HepG2 (cell line): ENCODE results near the gene ARHGEF40. TPM values are rescaled to one million over a fixed set of nuclear protein-coding genes. Genes with fewer than 3 reads are reported as not detected.
A peak's percentile ranks its signal among the peaks of the same experiment; 100 is the strongest.

Source experiments
- ARID2 ChIP-seq: sonication (generic); formaldehyde crosslinking; IDR thresholded peaks from 2 replicates; pipeline ENCODE4 v1.8.1; 2022; ENCODE audit warnings: mild to moderate bottlenecking, missing genetic modification reagents, borderline replicate concordance
- BCL3 ChIP-seq: sonication (generic); formaldehyde crosslinking; IDR thresholded peaks from 2 replicates; pipeline ENCODE4 v1.5.1; 2020; ENCODE audit warnings: mild to moderate bottlenecking, missing genetic modification reagents, moderate library complexity
- BRD4 ChIP-seq: sonication (generic); formaldehyde crosslinking; IDR thresholded peaks from 2 replicates; pipeline ENCODE4 v1.4.0; 2020; ENCODE audit warnings: missing genetic modification reagents
- DR1 ChIP-seq: sonication (generic); formaldehyde crosslinking; IDR thresholded peaks from 2 replicates; pipeline ENCODE4 v1.8.0; 2021; ENCODE audit warnings: mild to moderate bottlenecking, missing genetic modification reagents, inconsistent platforms
- ELF3 ChIP-seq: IDR thresholded peaks from 2 replicates; pipeline ENCODE4 v1.6.1; 2016; ENCODE audit warnings: missing genetic modification reagents, missing compliant biosample characterization
- FOXJ3 ChIP-seq: sonication (generic); formaldehyde crosslinking; IDR thresholded peaks from 2 replicates; pipeline ENCODE4 v1.4.0; 2020; ENCODE audit warnings: missing genetic modification reagents, mild to moderate bottlenecking, borderline replicate concordance
- HOXD1 ChIP-seq: sonication (generic); formaldehyde crosslinking; IDR thresholded peaks from 2 replicates; pipeline ENCODE4 v1.5.0; 2020; ENCODE audit warnings: missing genetic modification reagents
- KLF9 ChIP-seq: IDR thresholded peaks from 2 replicates; pipeline ENCODE4 v1.6.1; 2016; ENCODE audit warnings: low read depth
- NFE2L1 ChIP-seq: sonication (generic); formaldehyde crosslinking; IDR thresholded peaks from 2 replicates; pipeline ENCODE4 v1.4.0; 2020; ENCODE audit warnings: missing genetic modification reagents, mild to moderate bottlenecking, borderline replicate concordance
- POLR2A ChIP-seq, 2 experiments: IDR thresholded peaks; 2 replicates each; pipeline ENCODE4 v1.6.1; 2011; ENCODE audit warnings: low read depth in 2 of 2, low read length in 2 of 2, mild to moderate bottlenecking in 1 of 2, moderate library complexity in 1 of 2; ENCODE audit not compliant: insufficient read depth in 1 of 2
- RAD51 ChIP-seq: fragments of 450-650 bp; IDR thresholded peaks from 2 replicates; pipeline ENCODE4 v1.6.1; 2016; ENCODE audit warnings: borderline replicate concordance
- RELA ChIP-seq: sonication (generic); formaldehyde crosslinking; IDR thresholded peaks from 2 replicates; pipeline ENCODE4 v1.4.0; 2020; ENCODE audit warnings: missing genetic modification reagents
- TBL1XR1 ChIP-seq: fragments of 150-350 bp; IDR thresholded peaks from 2 replicates; pipeline ENCODE4 v1.6.1; 2014; ENCODE audit warnings: borderline replicate concordance, low read length; ENCODE audit not compliant: partially characterized antibody
- XRCC5 ChIP-seq: fragments of 200-400 bp; formaldehyde crosslinking; optimal IDR thresholded peaks from 2 replicates; pipeline ENCODE3; 2017; ENCODE audit warnings: mild to moderate bottlenecking, low read length
- ZBTB3 ChIP-seq: sonication (generic); formaldehyde crosslinking; IDR thresholded peaks from 2 replicates; pipeline ENCODE4 v1.4.0; 2020; ENCODE audit warnings: low read depth, mild to moderate bottlenecking, moderate library complexity, missing genetic modification reagents, borderline replicate concordance
- ZNF180 ChIP-seq: sonication (generic); formaldehyde crosslinking; IDR thresholded peaks from 2 replicates; pipeline ENCODE4 v1.4.0; 2020; ENCODE audit warnings: low read depth, missing genetic modification reagents, borderline replicate concordance
- ZNF24 ChIP-seq: fragments of 450-650 bp; IDR thresholded peaks from 2 replicates; pipeline ENCODE4 v1.6.1; 2017; ENCODE audit warnings: antibody characterized with exemption, mild to moderate bottlenecking
- ZNF30 ChIP-seq: sonication (generic); formaldehyde crosslinking; IDR thresholded peaks from 2 replicates; pipeline ENCODE4 v1.5.0; 2020; ENCODE audit warnings: mild to moderate bottlenecking, missing genetic modification reagents
- ZNF326 ChIP-seq: sonication (generic); formaldehyde crosslinking; IDR thresholded peaks from 2 replicates; pipeline ENCODE4 v1.4.0; 2020; ENCODE audit warnings: missing genetic modification reagents, borderline replicate concordance
- ZNF343 ChIP-seq: sonication (generic); formaldehyde crosslinking; IDR thresholded peaks from 2 replicates; pipeline ENCODE4 v1.4.0; 2020; ENCODE audit warnings: mild to moderate bottlenecking, missing genetic modification reagents
- ZNF446 ChIP-seq: sonication (generic); formaldehyde crosslinking; IDR thresholded peaks from 2 replicates; pipeline ENCODE4 v1.5.0; 2020; ENCODE audit warnings: mild to moderate bottlenecking, missing genetic modification reagents
- ZNF703 ChIP-seq: sonication (generic); formaldehyde crosslinking; IDR thresholded peaks from 2 replicates; pipeline ENCODE4 v1.5.1; 2020; ENCODE audit warnings: missing genetic modification reagents, mild to moderate bottlenecking, moderate library complexity, borderline replicate concordance
- polyA plus RNA-seq, 8 experiments: library from polyadenylated mRNA; depleted of rRNA in 3 of 8; stranded (reverse) in 7 of 8; unstranded in 1 of 8; fragments of >200 nt; fragmentation: Illumina TruSeq in 4 of 8; extraction: Trizol in 4 of 8; gene quantifications; 2 replicates each; pipeline versions ENCODE4 v1.2.1 to v1.2.3, GENCODE V29; 2011 to 2016; ENCODE audit warnings: low read depth in 4 of 8, missing spikeins in 1 of 8, mixed read lengths in 1 of 8; ENCODE audit not compliant: insufficient read depth in 1 of 8
- total RNA-seq, 5 experiments: library from RNA; depleted of rRNA; stranded (reverse); fragments of >200 nt; fragmentation: Illumina TruSeq; extraction: Trizol; gene quantifications; 2 replicates each; pipeline ENCODE4 v1.2.3, GENCODE V29; 2016; ENCODE audit warnings: low read depth in 1 of 5
- TF ChIP-seq, protein P1 (sequence below): sonication (generic); formaldehyde crosslinking; IDR thresholded peaks from 2 replicates; pipeline ENCODE4 v1.4.0; 2020; ENCODE audit warnings: missing genetic modification reagents
- TF ChIP-seq, protein P2 (sequence below): sonication (generic); formaldehyde crosslinking; IDR thresholded peaks from 2 replicates; pipeline ENCODE4 v1.4.0; 2020; ENCODE audit warnings: missing genetic modification reagents

Gene ARHGEF40
- total and polyA plus RNA-seq, 2 of the 13 experiments (the other 11 are each of a cell fraction or from before 2014, with no cell fraction given): 28.1 to 78.1 TPM

DNA sequence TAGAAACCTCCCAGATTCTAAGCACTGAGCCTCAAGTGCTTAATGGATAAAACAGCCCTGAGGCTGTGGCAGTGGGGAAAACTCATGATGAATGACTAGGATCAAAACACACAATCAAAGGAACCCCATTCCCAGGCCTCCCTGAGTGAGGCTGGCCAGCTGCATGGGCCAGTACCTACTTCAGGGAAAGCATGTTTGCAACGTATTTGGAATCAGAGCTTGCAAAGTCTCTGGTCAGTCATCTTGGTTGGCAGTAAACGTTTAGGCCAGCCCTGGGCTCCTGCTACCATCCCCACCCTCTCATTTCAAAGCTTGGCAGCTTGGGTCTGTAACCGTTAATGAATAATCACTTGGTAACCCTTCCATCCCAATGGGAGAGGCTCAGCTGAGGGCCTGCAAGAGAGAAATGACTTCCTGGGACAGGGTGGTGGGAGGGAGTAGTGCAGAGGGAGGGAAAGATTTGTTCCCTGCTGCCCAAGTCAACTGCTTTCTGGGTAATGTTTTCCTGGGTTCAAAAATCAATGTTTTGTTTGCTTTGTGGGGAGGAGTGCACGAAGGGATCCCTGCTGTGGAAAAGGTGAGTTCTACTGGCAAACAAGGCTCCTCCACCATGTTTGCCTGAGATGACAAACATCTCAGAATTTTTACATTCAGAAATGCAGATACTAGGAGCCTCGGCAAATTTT lies 14.5 kb upstream of the ARHGEF40 start (continued):
- TF ChIP-seq RELA (CRISPR knock-in tag) (peak; percentile 58; the same call in 1 of the 2 replicates), DR1 (CRISPR knock-in tag) (peak; percentile 38; the same call in 1 of the 2 replicates), RAD51 (no peak), ZNF343 (CRISPR knock-in tag) (peak; percentile 58), BCL3 (CRISPR knock-in tag) (0 out of 2 replicates have a peak, but pooled peaks have one; percentile 58), ZNF703 (CRISPR knock-in tag) (no peak), BRD4 (CRISPR knock-in tag) (peak; percentile 95; the same call in 1 of the 2 replicates), TBL1XR1 (peak; percentile 59), ZBTB3 (peak; percentile 79), NFE2L1 (no peak), ZNF180 (CRISPR knock-in tag) (no peak), ZNF446 (CRISPR knock-in tag) (0 out of 2 replicates have a peak, but pooled peaks have one; percentile 60), XRCC5 (peak; percentile 91), HOXD1 (CRISPR knock-in tag) (no peak), KLF9 (CRISPR knock-in tag) (peak; percentile 38; the same call in 1 of the 2 replicates), ZNF30 (CRISPR knock-in tag) (no peak), FOXJ3 (CRISPR knock-in tag) (peak; percentile 68; the same call in 1 of the 2 replicates), ZNF24 (no peak), POLR2A (IDR thresholded peaks at IDR 0.05; ENCODE audit: insufficient read depth in 1 of 2, low read depth in 2 of 2, low read length in 2 of 2) (peak; percentile 33 to 77; a peak in 3 of 4 replicates), ELF3 (CRISPR knock-in tag) (peak; percentile 96), ARID2 (CRISPR knock-in tag) (no peak), ZNF326 (no peak)
- TF ChIP-seq, protein P1, sequence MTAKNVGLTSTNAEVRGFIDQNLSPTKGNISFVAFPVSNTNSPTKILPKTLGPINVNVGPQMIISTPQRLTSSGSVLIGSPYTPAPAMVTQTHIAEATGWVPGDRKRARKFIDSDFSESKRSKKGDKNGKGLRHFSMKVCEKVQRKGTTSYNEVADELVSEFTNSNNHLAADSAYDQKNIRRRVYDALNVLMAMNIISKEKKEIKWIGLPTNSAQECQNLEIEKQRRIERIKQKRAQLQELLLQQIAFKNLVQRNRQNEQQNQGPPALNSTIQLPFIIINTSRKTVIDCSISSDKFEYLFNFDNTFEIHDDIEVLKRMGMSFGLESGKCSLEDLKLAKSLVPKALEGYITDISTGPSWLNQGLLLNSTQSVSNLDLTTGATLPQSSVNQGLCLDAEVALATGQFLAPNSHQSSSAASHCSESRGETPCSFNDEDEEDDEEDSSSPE (CRISPR knock-in tag): peak; percentile 79
- TF ChIP-seq, protein P2, sequence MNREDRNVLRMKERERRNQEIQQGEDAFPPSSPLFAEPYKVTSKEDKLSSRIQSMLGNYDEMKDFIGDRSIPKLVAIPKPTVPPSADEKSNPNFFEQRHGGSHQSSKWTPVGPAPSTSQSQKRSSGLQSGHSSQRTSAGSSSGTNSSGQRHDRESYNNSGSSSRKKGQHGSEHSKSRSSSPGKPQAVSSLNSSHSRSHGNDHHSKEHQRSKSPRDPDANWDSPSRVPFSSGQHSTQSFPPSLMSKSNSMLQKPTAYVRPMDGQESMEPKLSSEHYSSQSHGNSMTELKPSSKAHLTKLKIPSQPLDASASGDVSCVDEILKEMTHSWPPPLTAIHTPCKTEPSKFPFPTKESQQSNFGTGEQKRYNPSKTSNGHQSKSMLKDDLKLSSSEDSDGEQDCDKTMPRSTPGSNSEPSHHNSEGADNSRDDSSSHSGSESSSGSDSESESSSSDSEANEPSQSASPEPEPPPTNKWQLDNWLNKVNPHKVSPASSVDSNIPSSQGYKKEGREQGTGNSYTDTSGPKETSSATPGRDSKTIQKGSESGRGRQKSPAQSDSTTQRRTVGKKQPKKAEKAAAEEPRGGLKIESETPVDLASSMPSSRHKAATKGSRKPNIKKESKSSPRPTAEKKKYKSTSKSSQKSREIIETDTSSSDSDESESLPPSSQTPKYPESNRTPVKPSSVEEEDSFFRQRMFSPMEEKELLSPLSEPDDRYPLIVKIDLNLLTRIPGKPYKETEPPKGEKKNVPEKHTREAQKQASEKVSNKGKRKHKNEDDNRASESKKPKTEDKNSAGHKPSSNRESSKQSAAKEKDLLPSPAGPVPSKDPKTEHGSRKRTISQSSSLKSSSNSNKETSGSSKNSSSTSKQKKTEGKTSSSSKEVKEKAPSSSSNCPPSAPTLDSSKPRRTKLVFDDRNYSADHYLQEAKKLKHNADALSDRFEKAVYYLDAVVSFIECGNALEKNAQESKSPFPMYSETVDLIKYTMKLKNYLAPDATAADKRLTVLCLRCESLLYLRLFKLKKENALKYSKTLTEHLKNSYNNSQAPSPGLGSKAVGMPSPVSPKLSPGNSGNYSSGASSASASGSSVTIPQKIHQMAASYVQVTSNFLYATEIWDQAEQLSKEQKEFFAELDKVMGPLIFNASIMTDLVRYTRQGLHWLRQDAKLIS: no peak; the same call in 1 of the 2 replicates
